Spleen (tissue), 11 donors: ENCODE measurements around the gene CFAP119. TPM values are rescaled to one million over a fixed set of nuclear protein-coding genes. Genes with fewer than 3 reads are reported as not detected.
A peak's percentile ranks its signal among the peaks of the same experiment; 100 is the strongest.

ENCODE experiments used
- DNase-seq: peaks from one replicate; pipeline ENCODE4 v3.0.0-alpha.2; 2020
- H3K27ac ChIP-seq, 8 donors: fragments of 200-600 bp; sonication (generic) in 7 of 8; 1 replicate in 4 of 8; 2 replicates in 4 of 8; pipeline versions ENCODE4 v1.5.0 to v1.8.0; 2016 to 2021; ENCODE audit warnings: inconsistent platforms in 4 of 8, mild to moderate bottlenecking in 4 of 8, moderate library complexity in 1 of 8
- H3K27me3 ChIP-seq, 7 donors: fragments of 200-600 bp; sonication (generic) in 6 of 7; replicated peaks in 1 of 7; 1 replicate in 4 of 7; 2 replicates in 3 of 7; pipeline versions ENCODE4 v1.5.0 to v1.8.0; 2016 to 2021; ENCODE audit warnings: inconsistent platforms in 3 of 7, mild to moderate bottlenecking in 1 of 7
- H3K36me3 ChIP-seq, 6 donors: fragments of 200-600 bp; sonication (generic) in 5 of 6; 1 replicate in 4 of 6; 2 replicates in 2 of 6; pipeline versions ENCODE4 v1.5.0 to v1.8.0; 2016 to 2021; ENCODE audit warnings: inconsistent platforms in 2 of 6
- H3K4me1 ChIP-seq, 6 donors: fragments of 200-600 bp; sonication (generic) in 5 of 6; 1 replicate in 3 of 6; 2 replicates in 3 of 6; pipeline versions ENCODE4 v1.5.0 to v1.8.0; 2016 to 2021; ENCODE audit warnings: inconsistent platforms in 3 of 6
- H3K4me3 ChIP-seq, 8 donors: fragments of 200-600 bp; sonication (generic) in 7 of 8; 1 replicate in 4 of 8; 2 replicates in 4 of 8; pipeline versions ENCODE4 v1.5.0 to v1.8.0; 2016 to 2021; ENCODE audit warnings: inconsistent platforms in 4 of 8, mild to moderate bottlenecking in 4 of 8, moderate library complexity in 2 of 8
- H3K9me3 ChIP-seq, 8 donors: fragments of 200-600 bp; sonication (generic) in 7 of 8; 1 replicate in 4 of 8; 2 replicates in 4 of 8; pipeline versions ENCODE4 v1.5.0 to v1.8.0; 2016 to 2021; ENCODE audit warnings: inconsistent platforms in 4 of 8
- CTCF ChIP-seq, 11 experiments: fragments of 200-600 bp in 7 of 11; fragments of 450-650 bp in 4 of 11; sonication (generic) in 4 of 11; IDR thresholded peaks in 8 of 11; conservative IDR thresholded peaks in 3 of 11; 1 replicate in 7 of 11; 2 replicates in 4 of 11; pipeline versions ENCODE4 v1.4.0 to v1.8.0; 2016 to 2021; ENCODE audit warnings: antibody characterized with exemption in 11 of 11, inconsistent platforms in 4 of 11, mild to moderate bottlenecking in 1 of 11
- POLR2A ChIP-seq, 3 donors: fragments of 450-650 bp; IDR thresholded peaks; one replicate each; pipeline ENCODE4 v1.5.1; 2017; ENCODE audit warnings: antibody characterized with exemption in 3 of 3, mild to moderate bottlenecking in 1 of 3
- POLR2AphosphoS5 ChIP-seq, 3 donors: sonication (generic); formaldehyde crosslinking; IDR thresholded peaks; one replicate each; pipeline ENCODE4 v1.5.1; 2017; ENCODE audit warnings: antibody characterized with exemption in 3 of 3
- WGBS, 5 donors: extraction: QIAGEN DNeasy Blood & Tissue Kit in 3 of 5; methylation state at CpG; one replicate each; pipeline versions ENCODE4 v1.1.5 to v1.1.7; 2013 to 2018; 5-methylcytosine and 5-hydroxymethylcytosine counted together
- intact Hi-C: fragments of 100-400 bp; cut with DNase I; formaldehyde crosslinking; loops from one replicate; pipeline ENCODE4 v1.15.0; 2023; ENCODE audit warnings: low total_unique reads
- polyA plus RNA-seq, 3 donors: library from polyadenylated mRNA; stranded (reverse); fragments of 200-250 nt; gene quantifications; one replicate each; pipeline ENCODE4 v1.2.1, GENCODE V29; 2013
- total RNA-seq, 7 donors: library from RNA; depleted of rRNA in 3 of 7; stranded (reverse); fragments of >200 nt in 3 of 7; fragmentation: NEBNext Ultra II Directional in 4 of 7; extraction: Animal tissue kit (Norgen Biotek cat#: 25700) in 4 of 7; gene quantifications; one replicate each; pipeline versions ENCODE4 v1.1.0 to v1.2.1, GENCODE V29; 2016 to 2021
- donor health status: healthy with polysubstance abuse.
- donor health status: DM: no; HTN: no; CAD: no; lungs with moderate emphysema.
- donor health status: DM: no; HTN: no; CAD: no.
- donor health status: Bipolar disorder and iron deficiency.
- donor health status: healthy.
- donor health status: DM: no; HTN: no; CAD: no.
- donor health status: DM: yes; HTN: yes; CAD: no.

CFAP119 gene
- total and polyA plus RNA-seq, 10 donors = 3.1 to 15.5 (median 4.5) TPM

DNA sequence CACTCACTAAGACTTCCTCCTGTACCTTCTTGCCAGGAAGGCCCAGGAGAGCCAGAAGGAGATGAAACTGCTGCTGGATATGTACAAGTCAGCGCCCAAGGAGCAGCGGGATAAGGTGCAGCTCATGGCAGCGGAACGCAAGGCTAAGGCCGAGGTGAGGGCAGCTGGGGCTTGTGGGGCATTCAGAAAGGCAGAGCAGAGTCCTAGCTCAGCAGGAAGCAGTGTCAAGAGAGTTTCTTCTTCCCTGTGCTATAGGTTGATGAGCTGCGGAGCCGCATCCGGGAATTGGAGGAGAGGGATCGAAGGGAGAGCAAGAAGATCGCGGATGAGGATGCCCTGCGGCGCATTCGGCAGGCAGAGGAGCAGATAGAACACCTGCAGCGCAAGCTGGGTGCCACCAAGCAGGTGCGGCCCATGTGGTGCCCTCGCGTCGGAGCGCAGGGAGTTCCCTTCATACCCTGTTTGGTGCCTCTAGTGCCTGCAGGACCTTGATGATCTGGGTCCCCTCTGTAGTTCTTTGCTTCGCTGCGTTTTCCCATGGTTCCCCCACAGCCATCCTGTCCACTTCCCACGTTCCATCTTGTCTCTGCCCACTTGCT is 6.8 kb upstream of the CFAP119 start:
- Histone ChIP-seq H3K9me3 (no peaks in the 10 kb centered on the region), H3K27ac (peak overlapping the region in 2 of 8 donors; percentile 0 to 46), H3K4me1 (peaks cover 4 to 48% (median 33%) of the 10 kb centered on the region in 6 donors), H3K36me3 (peaks cover 5 to 100% (median 99%) of the 10 kb centered on the region in 6 donors), H3K27me3 (no peaks in the 10 kb centered on the region), H3K4me3 (no peak overlapping the region)
- TF ChIP-seq POLR2A (IDR thresholded peaks at IDR 0.05) (no peak), POLR2AphosphoS5 (IDR thresholded peaks at IDR 0.05) (peak in 1 of 3 donors; percentile 31)
- DNase-seq = peak; percentile 64
- intact Hi-C loops = no loop called here
- WGBS, 5 donors = 93 to 98% (median 97%) methylated on average over 23 of the region's 23 CpGs

DNA sequence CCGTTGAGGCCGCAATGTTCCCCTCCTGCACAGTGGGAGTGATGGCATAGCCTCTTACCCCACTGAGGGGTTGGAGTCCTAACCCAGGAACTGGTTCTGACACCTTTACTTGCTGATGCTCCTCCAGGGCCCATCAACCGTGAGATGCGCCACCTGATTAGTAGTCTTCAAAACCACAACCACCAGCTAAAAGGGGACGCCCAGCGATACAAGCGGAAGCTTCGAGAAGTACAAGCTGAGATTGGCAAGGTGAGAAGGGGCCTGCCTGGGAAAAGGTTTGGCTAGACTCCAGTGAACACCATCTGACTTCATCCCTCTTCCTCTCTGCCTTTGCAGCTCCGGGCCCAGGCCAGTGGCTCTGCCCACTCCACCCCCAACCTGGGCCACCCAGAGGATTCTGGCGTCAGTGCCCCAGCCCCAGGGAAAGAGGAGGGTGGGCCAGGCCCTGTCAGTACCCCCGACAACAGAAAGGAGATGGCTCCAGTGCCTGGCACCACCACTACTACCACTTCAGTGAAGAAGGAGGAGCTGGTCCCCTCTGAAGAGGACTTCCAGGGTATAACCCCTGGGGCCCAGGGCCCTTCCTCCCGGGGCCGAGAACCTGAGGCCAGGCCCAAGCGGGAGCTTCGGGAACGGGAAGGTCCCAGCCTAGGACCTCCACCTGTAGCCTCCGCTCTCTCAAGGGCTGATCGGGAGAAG is 6.1 kb upstream of the CFAP119 start:
- Histone ChIP-seq H3K27me3 (no peaks in the 10 kb centered on the region), H3K4me3 (no peak overlapping the region), H3K27ac (peak overlapping the region in 3 of 8 donors; percentile 0 to 46 (median 40)), H3K36me3 (peaks cover 5 to 100% (median 97%) of the 10 kb centered on the region in 6 donors), H3K4me1 (peaks cover 11 to 55% (median 40%) of the 10 kb centered on the region in 6 donors), H3K9me3 (no peaks in the 10 kb centered on the region)
- WGBS, 5 donors = 73 to 89% (median 86%) methylated on average over 12 to 18 of the region's 18 CpGs
- no peak for TF ChIP-seq POLR2A (IDR thresholded peaks at IDR 0.05)
- TF ChIP-seq POLR2AphosphoS5 (IDR thresholded peaks at IDR 0.05) = peak in 2 of 3 donors; percentile 31 to 34
- DNase-seq = peak; percentile 80
- intact Hi-C loops = no loop called here

DNA sequence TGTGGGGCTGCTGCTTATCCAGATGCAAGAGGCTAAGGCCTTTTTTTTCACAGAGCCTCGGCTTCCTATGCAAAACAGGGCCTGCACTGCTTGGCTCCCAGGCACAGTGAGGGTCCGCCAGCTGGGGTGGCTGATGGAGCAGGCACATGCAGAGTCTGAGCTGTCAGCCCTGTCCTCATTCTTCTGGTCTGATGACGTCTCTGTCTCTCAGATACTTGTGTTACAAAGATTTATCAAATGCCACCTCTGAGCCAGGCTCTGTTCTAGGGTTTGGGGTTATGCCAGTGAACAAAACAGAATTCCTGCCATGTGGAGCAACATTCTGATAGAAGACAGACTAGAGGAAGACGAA is 5.0 kb upstream of the CFAP119 start:
- no peak for DNase-seq
- H3K9me3 ChIP-seq = no peaks in the 10 kb centered on the region
- H3K4me3 ChIP-seq = no peak overlapping the region
- no peaks in the 10 kb centered on the region for H3K27me3 ChIP-seq
- intact Hi-C loops = no loop called here
- peaks cover 5 to 90% (median 87%) of the 10 kb centered on the region in 6 donors for H3K36me3 ChIP-seq
- 81 to 95% (median 83%) methylated on average over 4 of the region's 4 CpGs for WGBS, 5 donors
- no peak overlapping the region for H3K27ac ChIP-seq
- TF ChIP-seq POLR2AphosphoS5 (IDR thresholded peaks at IDR 0.05) (no peak), POLR2A (IDR thresholded peaks at IDR 0.05) (no peak), CTCF (IDR thresholded peaks at IDR 0.05 in 8 of 11, conservative IDR thresholded peaks at IDR 0.05 in 3 of 11) (no peak)
- peaks cover 14 to 61% (median 45%) of the 10 kb centered on the region in 6 donors for H3K4me1 ChIP-seq

DNA sequence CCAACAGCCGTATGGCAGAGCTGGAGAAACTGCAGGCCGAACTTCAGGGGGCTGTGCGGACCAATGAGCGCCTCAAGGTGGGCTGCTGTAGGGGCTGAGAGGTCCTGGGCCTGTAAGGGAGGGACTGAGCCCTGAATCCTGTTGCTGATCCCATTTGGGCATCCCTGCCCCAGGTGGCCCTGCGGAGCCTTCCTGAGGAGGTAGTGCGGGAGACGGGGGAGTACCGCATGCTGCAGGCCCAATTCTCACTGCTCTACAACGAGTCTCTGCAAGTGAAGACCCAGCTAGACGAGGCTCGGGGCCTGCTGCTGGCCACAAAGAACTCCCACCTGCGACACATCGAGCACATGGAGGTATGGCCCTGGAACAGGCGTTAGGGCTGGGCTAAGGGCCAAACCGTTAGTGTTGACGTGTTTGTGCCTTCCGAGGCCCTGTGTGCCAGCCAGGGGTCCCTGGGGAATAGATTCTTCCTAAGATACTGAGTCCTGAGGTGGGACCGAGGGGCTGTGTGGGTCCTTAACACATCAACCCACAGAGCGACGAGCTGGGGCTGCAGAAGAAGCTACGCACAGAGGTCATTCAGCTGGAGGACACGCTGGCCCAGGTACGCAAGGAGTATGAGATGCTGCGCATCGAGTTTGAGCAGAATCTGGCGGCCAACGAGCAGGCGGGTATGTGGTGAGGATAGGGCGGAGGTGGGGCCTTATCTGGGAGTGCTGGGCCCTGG is 4.5 kb upstream of the CFAP119 start:
- WGBS, 5 donors = 86 to 94% (median 94%) methylated on average over 21 to 29 of the region's 29 CpGs
- Histone ChIP-seq H3K4me3 (no peak overlapping the region), H3K9me3 (no peaks in the 10 kb centered on the region), H3K27ac (no peak overlapping the region), H3K27me3 (no peaks in the 10 kb centered on the region), H3K4me1 (peaks cover 14 to 66% (median 48%) of the 10 kb centered on the region in 6 donors), H3K36me3 (peaks cover 5 to 85% (median 81%) of the 10 kb centered on the region in 6 donors)
- no peak for DNase-seq
- TF ChIP-seq CTCF (IDR thresholded peaks at IDR 0.05 in 8 of 11, conservative IDR thresholded peaks at IDR 0.05 in 3 of 11) = no peak
- TF ChIP-seq POLR2A (IDR thresholded peaks at IDR 0.05) = no peak
- peak in 2 of 3 donors; percentile 39 to 43 for TF ChIP-seq POLR2AphosphoS5 (IDR thresholded peaks at IDR 0.05)
- intact Hi-C loops = no loop called here
